C1 segment of cervical spinal cord (tissue), 14 donors: ENCODE results near the gene STK25.
"Not testable (repeated sequence)": the region's sequence is repeated elsewhere in the genome, so short reads cannot be mapped to it uniquely, and the experiment has no call there.

ENCODE experiments used
- DNase-seq, 14 donors: peaks; one replicate each; lab custom pipeline; 2025; lab: John Stamatoyannopoulos, UW

STK25 gene

DNA sequence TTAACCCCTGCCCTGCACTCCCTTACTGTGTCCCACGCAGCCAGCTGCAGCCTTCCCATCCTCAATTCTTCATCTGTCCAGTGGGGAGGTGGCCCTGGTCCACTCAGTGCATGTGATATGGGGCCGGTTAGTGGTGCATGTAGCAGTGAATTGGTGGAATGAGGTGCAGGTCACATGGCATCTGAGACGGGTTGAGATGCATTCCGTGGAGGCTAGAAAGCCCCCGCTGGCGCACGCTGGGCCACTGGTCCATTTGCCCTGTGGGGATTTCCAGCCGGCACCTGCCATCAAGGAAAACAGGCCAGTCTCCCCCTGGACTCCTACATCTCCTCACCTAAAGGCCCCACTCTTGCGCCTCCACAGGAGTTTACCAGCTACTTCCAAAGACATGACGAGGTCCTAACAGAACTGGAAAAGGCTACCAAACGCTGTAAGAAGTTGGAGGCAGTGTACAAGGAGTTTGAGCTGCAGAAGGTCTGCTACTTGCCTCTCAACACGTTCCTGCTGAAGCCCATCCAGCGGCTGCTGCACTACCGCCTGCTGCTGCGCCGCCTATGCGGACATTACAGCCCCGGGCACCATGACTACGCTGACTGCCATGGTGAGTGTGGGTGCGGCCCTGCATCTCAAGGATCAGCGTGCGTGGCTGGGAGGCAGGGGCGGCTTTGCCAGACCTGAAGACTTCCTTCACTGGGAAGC, 40.5 kb downstream of the STK25 start:
- DNase-seq, result no peak

DNA sequence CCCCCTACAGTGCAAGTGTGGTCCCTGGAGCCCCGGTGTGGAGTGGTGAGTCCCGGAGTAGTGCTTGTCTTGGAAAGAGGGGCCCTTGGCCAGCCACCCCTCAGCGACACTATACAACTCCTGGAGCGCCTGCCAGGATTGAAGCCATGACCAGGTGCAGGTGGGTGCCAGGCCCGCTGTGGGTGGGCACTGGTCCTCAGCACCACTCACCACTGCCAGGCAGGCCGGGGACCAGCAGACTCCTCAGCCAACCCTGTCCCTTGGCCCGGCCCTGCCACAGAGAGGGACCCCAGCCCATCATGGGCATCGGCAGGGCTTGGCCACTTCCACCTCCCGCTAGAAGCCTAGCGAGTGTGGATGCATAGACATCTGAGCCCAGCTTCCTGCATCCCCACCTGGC, 42.2 kb downstream of the STK25 start:
- no peak for DNase-seq

DNA sequence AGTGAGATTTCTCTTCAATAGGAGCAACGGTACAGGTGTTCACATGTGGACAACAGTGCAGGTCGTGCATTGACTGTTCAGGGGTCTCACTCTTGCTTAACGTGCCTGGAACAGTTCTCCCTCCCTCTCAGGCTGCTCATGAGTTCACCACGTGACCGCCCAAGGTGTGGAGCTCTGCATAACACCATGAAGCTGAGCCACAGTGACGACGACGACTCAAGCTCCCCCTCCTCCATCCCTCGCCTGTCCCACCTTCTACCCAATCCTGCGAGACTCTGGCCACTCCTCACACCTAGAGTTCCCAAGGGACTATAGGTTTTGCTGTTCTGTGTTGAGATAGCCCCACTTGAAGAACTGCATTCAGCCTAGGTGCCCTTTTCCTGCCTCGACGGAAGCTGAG, 42.8 kb downstream of the STK25 start:
- no peak for DNase-seq

DNA sequence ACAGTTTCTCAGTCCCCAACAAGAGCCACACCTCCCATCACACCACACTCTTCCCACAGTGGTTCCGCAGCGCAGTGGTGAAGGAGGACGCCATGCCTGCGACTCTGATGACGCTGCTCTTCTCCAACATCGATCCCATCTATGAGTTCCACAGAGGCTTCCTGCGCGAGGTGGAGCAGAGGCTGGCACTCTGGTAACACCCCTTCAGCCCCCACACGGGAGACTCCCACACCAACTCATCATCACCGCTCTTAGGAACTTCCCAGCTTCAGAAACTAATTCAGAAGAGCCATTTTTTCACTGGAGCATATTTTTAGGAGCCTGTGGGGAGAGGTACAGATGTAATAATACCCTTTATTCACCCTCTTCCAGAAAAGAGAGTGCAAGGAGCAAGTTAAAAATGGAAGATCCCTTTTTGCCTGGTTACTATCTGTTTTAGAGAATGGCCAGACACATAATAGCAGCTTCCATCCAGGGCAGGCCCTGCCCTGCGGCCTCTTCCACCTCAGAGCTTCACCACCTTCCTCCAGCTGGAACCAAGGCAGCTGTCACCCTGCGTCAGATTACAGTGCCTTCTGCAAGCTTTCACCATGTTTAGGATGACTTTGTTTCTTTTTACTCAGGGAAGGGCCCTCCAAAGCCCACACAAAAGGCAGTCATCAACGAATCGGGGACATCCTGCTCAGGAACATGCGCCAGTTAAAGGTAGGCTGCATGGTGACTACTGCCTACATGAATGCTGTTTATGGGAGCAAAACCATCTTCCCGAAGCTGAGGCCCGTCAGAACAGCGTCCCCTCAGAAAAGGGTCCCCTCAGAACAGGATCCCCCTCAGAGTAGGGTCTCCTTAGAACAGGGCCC, 44.9 kb downstream of the STK25 start:
- DNase-seq, result no peak

DNA sequence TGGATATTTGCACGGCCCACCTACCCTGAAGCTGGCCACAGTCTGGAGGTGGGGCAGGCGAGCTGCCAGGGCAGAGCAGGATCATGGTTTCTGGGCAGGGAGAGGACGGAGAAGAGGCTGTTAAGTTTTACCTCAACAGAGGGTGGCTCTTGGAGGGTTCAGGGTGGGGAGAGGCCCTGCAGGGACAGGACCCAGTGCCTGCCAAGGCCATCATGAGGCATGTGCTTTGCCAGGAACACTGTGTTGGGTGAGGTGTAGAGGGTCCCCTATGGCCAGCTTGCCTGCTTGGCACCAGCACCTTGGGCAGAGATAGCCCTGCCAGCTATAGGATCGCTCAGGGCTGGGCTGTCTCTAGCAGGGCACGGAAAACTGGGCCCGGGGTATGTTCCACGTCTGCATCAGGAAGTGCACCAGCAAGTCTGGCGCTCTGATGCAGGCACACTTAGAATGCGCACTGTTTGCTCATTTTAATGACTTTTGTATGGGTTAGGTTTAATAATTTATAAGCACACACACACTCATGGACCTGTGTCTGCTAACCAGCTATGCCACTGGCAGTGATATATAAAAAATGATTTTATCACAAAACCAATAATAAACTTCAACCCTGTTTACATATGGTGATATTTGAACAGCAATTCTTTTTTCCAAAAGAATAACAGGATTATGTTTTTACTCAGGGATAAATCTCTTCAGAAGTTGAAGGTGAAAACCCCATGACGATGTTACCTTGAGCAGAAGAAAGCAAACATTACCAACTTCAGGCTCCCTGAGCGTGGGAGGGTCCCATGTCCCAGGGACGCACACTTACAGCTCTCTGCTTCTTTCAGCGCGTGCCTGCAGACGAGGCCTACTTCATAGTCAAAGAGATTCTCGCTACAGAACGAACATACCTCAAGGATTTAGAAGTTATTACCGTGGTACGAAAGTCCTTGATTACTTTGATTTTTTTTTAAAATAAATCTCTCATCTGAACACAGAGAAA, 46.4 kb downstream of the STK25 start:
- DNase-seq, result no peak

DNA sequence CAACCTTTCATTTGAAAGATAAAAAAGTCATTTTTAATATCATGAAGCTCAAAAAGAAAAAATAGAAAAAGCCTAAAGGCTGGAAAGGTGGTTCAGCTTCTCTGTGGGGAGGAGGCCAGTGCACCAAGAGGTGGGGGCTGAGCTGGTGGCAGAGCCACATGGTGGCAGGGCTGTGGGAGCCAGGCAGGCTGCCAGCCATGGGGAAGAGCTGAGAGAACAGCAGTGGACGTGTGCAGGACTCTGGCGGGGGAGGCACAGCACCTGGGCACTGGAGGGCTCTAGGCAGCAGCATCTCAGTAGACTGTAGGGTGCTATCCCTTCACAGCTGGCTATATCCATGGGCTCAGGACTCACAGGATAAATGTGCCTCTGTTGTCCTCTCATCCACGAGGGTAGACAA, 47.8 kb downstream of the STK25 start:
- peak in 1 of 14 donors; percentile 11 for DNase-seq

DNA sequence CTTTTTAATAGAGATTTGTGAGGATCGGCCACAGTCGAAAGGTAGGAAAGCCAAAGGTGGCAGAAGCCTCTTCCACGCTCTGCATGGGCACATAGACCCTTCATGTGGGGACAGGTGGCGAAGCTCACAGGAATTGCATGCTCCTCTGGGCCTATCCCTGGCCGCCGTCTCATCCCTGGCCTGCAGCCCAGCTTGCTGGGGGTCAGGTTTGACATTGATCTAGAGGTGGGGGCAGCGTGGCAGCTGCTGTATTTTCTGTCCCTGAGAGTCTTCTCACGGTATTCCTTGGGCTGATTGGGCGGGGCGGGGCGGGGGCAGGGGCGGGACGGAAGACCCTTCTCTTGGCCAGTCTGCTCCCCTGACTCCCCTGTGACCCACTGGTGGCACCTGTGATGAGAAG, 48.9 kb downstream of the STK25 start:
- no peak for DNase-seq

DNA sequence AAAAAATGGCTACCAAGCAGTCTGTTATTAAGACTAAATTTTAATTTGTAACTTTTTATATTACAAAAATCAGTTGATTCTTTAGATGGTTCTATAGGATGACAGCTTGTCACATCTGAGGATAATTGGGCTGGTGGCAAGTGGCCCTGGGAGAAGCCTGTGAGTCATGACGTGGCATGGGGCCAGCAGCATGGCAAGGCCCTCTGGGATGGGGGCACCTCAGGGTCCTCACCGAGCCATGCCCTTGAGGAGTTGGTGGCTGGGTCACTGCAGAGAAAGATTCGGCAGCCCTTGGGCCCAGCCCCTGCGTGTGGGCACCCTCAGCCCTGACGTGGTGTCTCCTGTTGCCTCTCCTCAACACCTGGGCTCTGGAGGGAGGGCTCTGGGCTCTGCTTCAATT, 49.7 kb downstream of the STK25 start:
- DNase-seq, result no peak

DNA sequence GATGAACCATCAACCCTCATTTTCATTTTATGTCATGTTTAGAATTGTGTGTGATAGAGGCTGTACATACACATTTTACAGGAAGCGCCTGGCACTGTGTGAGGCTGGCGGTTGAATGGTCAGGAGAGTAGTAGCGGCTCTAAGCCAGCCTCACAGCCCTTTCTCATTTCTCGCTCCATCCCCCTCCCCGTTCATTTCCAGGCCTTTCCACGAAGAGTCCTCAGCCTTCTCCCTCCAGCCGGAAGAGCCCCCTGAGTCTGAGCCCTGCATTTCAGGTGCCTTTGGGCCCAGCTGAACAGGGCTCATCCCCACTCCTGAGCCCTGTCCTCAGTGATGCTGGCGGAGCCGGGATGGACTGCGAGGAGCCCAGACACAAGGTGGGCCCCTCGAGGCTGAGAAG, 51.8 kb downstream of the STK25 start:
- DNase-seq, result no peak

DNA sequence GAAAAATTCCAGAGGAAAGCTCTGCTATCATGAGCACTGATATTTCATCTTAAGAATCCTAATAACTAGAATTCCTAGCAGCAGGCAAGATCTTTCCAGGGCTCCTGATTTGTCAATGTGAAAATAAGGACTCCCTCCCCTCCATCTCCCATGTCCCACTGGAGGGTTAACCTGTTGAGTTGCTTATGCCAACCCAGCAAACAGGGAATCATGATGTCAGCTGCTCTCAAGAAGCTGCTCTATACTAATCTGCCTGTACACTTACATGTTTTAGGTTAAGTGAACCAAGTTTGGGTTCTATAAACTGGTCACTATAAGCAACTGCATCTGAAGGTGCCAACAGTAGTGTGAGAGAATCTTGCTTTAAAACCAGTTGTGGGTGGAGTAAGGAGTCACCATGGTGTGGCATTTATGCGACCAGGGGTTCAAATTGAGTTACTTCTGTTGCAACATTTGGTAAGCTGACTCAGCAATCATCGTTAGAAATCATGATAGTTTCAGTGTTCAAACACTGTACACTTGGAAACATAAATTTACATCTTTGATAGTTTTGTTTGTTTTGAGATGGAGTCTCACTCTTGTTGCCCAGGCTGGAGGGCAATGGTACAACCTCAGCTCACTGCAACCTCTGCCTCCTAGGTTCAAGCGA, 53.4 kb downstream of the STK25 start:
- DNase-seq, result no peak

DNA sequence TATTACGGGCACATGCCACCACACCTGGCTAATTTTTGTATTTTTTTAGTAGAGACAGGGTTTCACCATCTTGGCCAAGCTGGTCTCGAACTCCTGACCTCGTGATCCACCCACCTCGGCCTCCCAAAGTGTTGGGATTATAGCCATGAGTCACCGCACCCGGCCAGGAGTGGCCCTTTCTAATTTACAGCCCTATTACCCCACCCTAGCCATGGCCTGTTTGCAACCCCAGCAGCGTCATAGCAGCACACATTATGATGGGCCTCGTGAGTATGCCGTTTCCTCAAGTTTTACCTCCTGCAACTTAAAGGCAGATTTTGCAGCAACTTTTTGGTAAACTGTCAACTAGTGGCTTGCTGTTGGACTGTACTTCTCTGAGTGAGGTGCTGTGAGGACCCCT, 54.5 kb downstream of the STK25 start:
- DNase-seq, result not testable (repeated sequence)

DNA sequence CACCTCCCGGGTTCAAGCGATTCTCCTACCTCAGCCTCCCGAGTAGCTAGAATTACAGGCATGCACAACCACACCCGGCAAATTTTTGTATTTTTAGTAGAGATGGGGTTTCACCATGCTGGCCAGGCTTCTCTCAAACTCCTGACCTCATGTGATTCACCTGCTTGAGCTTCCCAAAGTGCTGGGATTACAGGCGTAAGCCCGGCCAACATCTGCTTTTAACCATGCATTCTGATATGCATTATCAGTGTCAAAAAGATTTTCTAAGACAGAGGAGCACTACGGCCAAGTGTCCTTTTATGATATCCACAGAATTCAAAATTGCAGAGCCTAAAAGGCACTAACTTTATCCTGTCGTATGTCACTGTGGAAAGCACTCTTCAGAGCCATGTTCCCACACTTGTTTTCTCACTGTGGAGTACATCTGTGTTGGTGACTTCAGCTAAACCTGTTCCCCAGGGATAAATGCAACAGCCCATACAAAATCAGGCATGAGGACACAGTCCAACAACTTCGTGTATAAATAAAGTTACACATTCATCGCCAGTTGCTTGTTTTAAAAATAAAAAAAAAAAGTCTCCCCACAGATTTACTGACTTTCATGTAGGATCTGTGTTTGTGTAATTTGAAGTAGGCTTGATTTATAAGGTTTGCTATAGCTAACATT, 56.4 kb downstream of the STK25 start:
- no peak for DNase-seq

DNA sequence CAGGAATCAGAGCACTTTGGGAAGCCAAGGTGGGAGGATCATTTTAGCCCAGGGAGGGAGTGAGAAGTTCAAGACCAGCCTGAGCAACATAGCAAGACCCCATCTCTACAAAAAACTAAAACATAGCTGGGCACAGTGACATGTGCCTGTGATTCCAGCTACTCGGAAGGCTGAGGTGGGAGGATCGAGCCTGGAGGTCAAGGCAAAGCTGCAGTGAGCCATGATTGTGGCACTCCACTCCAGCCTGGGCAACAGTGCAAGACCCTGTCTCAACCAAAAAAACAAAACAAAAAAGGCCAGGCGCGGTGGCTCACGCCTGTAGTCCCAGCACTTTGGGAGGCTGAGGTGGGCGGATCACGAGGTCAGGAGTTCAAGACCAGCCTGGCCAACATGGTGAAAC, 58.3 kb downstream of the STK25 start:
- DNase-seq, result not testable (repeated sequence)

DNA sequence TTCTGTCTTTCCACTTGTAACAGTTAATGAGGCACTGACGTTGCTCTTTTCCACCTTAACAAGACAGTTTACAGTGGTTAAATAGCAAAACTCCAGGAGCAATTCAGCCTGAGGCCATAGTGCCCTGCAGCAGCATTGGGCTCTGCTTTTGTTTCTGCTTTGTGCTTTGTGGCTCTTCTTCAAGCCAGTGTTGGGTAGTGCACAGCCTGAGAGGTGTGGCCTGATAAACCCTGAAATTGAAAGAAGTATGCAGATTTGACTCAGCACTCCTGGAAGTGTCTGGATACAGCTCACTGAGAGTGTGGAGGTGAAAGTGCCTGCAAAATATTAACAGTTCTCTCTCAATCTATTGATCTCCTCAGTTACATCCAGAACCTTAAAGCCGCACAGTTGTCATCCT, 63.0 kb downstream of the STK25 start:
- DNase-seq, result no peak

DNA sequence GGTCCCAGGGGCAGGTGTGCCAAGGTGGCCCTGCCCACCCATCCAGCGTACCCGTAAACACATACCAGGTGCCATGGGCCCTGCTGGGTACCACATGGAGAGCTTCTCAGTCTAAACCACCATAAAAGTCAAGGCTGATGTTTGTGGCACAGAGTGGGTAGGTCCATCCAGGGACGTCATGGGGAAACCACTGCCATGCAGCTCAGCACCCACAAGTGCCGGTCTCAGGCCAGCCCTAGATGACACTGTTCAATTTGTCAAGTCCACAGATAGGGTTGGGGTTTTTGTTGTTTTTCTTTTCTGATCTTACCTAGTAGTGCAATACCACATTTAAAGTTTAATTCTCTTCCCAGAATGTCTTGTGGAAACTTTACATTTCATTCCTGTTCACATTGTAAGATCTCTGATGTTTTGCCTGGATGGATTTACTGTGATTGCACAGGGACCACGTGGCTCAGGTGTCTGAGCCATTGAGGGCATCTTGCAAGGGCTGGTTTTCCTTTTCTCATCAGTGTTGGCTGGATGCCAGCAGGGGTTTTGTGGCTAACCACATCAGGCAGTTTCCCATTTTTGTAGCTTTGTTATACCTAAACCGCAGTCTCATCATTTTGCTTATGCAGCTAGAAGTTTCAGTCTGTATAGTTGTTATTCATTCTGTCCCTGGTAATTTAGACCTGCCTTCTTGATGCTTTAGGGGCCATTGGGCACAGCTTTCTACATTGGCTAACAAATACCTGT, 64.7 kb downstream of the STK25 start:
- DNase-seq, result no peak
